Muscle of back (tissue), 11 donors: ENCODE measurements around the gene PELI2. TPM values are rescaled to one million over a fixed set of nuclear protein-coding genes. Genes with fewer than 3 reads are reported as not detected.
A peak's percentile ranks its signal among the peaks of the same experiment; 100 is the strongest.

ENCODE experiments used
- DNase-seq, 3 donors: peaks; one replicate each; pipeline versions ENCODE4 v3.0.0 to v3.0.0-alpha.2; 2013
- polyA plus RNA-seq, 10 donors: library from polyadenylated mRNA; unstranded; fragments of 120-200 nt; gene quantifications; one replicate each; pipeline ENCODE4 v1.2.1, GENCODE V29; 2013; ENCODE audit not compliant: insufficient read length in 10 of 10

PELI2 gene
- polyA plus RNA-seq, 10 donors, result 3.7 to 7.5 (median 4.6) TPM

- peak in 1 of 3 donors; percentile 48 for DNase-seq
Measured at GRCh38 chr14:56341766-56342493, 223.7 kb downstream of the PELI2 start.

- DNase-seq, result peak in 2 of 3 donors; percentile 41 to 68
Measured at GRCh38 chr14:56342494-56342942, 224.3 kb downstream of the PELI2 start.

GRCh38 chr14:56349960-56350359 is 231.7 kb downstream of the PELI2 start:
- no peak for DNase-seq
